GM19351 (cell line): ENCODE results near the gene HBD.
A peak's percentile ranks its signal among the peaks of the same experiment; 100 is the strongest.

Source experiments
- ATAC-seq: cut with Tn5 transposase; IDR thresholded peaks from one replicate; pipeline ENCODE4 v1.9.1; 2021; ENCODE audit warnings: mild to moderate bottlenecking, moderate library complexity; ENCODE audit not compliant: unreplicated experiment

Gene HBD

DNA sequence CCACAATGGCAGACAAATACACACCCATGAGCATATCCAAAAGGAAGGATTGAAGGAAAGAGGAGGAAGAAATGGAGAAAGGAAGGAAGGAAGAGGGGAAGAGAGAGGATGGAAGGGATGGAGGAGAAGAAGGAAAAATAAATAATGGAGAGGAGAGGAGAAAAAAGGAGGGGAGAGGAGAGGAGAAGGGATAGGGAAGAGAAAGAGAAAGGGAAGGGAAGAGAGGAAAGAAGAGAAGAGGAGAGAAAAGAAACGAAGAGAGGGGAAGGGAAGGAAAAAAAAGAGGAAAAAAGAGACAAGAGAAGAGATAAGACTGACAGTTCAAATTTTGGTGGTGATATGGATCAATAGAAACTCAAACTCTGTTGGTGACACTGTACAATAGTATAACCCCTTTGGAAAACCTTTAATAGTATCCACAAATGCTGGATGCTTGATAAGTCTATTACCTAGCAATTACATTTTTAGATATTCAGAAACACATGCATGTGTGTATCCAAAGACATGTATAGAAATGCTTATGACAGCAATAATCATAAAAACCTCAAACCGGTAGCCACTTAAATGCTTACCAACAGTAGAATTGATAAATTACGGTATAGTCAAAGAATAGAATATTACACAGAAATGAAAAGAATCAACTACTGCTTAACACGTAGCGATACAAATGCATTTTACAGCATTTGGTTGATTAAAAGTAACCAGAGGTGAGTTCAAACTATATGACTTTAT is 1.2 kb upstream of the HBD start:
- ATAC-seq: no peak

- ATAC-seq: no peak
Measured at GRCh38 chr11:5233307-5233706, 976 bp downstream of the HBD start.

DNA sequence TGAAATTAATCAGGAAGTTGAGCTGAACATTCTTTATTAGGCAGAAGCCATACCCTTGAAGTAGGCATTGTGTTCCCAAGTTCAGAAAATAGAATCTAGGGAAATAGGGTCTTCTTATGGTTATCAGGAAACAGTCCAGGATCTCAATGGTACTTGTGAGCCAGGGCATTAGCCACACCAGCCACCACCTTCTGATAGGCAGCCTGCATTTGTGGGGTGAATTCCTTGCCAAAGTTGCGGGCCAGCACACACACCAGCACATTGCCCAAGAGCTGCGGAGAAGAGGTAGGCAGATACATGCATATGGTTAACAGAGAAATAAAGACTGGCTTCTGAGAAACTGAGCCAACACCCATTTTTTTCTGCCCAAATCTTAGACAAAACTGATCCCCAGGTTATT is 1.5 kb downstream of the HBD start:
- no peak for ATAC-seq

GRCh38 chr11:5232176-5232575 is 2.1 kb downstream of the HBD start:
- ATAC-seq: no peak

- no peak for ATAC-seq
Measured at GRCh38 chr11:5231111-5231510, 3.2 kb downstream of the HBD start.

DNA sequence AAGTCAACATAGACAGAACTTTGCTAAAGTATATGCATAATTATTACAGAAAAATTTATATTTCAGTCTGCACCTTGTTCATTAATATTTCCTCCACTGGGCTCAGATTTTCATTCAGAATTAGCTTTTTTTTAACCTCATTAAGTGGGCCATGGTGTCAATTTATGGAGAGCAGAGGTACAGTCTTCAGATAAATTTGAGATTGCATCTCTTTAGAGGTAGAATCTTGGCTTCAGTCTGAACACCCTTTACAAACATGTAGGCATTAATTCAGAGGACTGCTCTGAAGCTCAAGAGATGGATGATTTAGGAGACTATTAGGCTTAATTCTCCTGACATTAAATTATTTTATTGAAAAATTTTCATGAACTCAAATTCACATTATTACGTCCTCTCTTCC is 4.0 kb downstream of the HBD start:
- no peak for ATAC-seq

DNA sequence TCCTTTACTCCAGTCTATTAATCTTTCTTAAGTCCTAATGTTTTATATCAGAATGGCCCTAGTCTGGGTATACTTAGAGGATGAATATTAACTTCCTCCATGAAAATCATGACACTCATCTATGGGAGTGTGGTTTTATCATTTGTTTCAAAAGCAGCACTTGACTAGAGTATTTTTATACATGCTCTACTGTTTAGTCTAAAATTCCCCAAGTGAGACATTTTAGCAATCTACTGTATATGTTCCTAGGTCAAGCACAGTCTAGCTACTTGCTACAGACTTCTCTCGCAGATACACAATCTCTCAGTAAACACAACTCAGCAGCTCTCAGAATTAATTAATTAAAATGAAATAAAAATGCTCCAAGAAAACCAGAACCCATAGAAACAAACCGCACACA is 4.5 kb downstream of the HBD start:
- ATAC-seq: no peak

GRCh38 chr11:5229356-5229755 is 4.9 kb downstream of the HBD start:
- ATAC-seq: no peak

GRCh38 chr11:5228124-5228523 is 6.2 kb downstream of the HBD start:
- ATAC-seq: no peak

GRCh38 chr11:5227681-5228080 is 6.6 kb downstream of the HBD start:
- no peak for ATAC-seq

GRCh38 chr11:5226732-5227310 is 7.5 kb downstream of the HBD start, which contains the start of gene HBB:
Gene HBB, minus strand, starts transcription at chr11:5227071. Its CDS starts 50 bp downstream, at chr11:5227021.
- no peak for ATAC-seq

GRCh38 chr11:5225480-5225871 is 8.8 kb downstream of the HBD start:
- ATAC-seq: no peak

DNA sequence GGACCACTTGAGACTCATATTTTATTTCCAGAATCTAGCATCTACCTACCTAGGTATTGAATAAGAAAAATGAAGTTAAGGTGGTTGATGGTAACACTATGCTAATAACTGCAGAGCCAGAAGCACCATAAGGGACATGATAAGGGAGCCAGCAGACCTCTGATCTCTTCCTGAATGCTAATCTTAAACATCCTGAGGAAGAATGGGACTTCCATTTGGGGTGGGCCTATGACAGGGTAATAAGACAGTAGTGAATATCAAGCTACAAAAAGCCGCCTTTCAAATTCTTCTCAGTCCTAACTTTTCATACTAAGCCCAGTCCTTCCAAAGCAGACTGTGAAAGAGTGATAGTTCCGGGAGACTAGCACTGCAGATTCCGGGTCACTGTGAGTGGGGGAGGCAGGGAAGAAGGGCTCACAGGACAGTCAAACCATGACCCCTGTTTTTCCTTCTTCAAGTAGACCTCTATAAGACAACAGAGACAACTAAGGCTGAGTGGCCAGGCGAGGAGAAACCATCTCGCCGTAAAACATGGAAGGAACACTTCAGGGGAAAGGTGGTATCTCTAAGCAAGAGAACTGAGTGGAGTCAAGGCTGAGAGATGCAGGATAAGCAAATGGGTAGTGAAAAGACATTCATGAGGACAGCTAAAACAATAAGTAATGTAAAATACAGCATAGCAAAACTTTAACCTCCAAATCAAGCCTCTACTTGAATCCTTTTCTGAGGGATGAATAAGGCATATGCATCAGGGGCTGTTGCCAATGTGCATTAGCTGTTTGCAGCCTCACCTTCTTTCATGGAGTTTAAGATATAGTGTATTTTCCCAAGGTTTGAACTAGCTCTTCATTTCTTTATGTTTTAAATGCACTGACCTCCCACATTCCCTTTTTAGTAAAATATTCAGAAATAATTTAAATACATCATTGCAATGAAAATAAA is 9.5 kb downstream of the HBD start:
- ATAC-seq: no peak

DNA sequence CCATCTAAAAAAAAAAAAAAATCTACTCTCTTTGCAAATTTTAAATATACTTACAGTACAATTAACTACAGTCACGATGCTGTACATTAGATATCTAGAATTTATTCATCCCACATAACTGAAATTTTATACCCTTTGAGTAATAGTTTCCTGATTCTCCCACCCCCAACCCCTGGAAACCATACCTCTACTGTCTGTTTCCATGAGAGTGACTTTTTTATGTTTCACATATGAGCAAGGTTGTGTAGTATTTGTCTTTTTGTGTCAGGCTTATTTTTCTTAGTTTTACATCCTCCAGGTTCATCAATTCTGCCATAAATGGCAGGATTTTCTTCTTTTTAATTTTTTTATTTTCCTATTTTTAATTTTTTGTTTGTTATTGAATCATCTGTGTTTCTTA is 10.6 kb downstream of the HBD start:
- ATAC-seq: no peak

DNA sequence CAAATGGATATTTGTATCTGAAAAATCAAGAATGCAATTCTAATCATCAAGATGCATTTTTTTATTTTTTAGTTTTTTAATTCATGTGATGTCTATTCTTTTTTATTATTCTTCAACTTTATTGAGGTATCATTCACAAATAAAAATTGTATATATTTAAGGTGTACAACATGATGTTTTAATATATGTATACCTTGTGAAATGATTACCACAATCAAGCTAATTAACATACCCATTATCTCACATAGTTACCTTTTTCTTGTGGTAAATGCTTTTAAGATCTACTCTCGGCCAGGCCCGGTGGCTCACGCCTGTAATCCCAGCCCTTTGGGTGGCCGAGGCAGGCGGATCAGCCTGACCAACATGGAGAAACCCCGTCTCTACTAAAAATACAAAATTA is 11.1 kb downstream of the HBD start:
- no peak for ATAC-seq

- ATAC-seq: no peak
Measured at GRCh38 chr11:5210376-5210885, 23.9 kb downstream of the HBD start.

DNA sequence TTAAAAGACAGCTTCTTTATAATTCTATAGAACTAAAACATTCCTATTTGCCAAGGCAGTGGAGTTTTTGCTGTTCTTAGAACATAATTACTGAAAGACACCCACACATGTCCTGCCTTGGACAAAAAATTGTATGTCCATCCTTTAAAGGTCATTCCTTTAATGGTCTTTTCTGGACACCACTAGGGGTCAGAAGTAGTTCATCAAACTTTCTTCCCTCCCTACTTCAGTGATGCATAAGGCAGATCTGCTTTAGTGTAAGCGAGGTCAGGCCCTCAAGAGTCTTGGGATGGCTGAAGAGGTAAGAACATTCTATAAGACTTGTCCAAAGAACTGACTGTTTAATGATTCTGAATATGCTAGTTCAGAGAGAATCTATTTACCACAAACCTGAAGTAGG is 29.5 kb downstream of the HBD start:
- ATAC-seq: peak; percentile 88

GRCh38 chr11:5203366-5203765 is 30.9 kb downstream of the HBD start:
- no peak for ATAC-seq

DNA sequence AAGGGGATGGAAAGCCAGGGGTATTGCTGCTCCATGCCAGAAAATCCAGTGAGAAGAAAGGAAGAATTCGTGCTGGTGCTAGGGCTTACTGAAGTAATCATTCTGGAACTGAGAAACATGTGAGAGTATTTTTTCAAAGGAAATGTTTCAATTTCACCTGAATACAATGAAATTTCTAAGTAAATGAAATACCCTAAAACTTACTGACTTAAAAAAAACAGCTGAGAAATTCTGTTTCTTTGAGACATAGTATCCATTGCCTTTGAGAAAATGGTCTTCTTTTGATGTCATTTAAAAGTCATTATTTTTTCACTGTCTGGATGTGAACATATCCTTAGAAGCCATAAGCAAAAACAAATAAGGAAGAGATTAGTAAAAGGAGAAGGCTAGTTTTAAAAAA is 33.7 kb downstream of the HBD start, which contains the start of gene OR51V1:
Gene OR51V1 (minus strand): TSS at position 101 of the 400 bp plus-strand sequence. CDS start 0 bp downstream, at position 101.
- no peak for ATAC-seq

- ATAC-seq: no peak
Measured at GRCh38 chr11:5198285-5198684, 36.0 kb downstream of the HBD start.

- ATAC-seq: no peak
Measured at GRCh38 chr11:5197536-5197935, 36.7 kb downstream of the HBD start.
